Measurements from ENCODE around the gene ACKR2. TPM values are rescaled to one million over a fixed set of nuclear protein-coding genes. Genes with fewer than 3 reads are reported as not detected.
A peak's percentile ranks its signal among the peaks of the same experiment; 100 is the strongest.
"Not testable (repeated sequence)": the region's sequence is repeated elsewhere in the genome, so short reads cannot be mapped to it uniquely, and the experiment has no call there.

ACKR2 gene
- total RNA-seq, 4 donors from 2014 or later: 5.6 to 15.3 (median 10.7) TPM

DNA sequence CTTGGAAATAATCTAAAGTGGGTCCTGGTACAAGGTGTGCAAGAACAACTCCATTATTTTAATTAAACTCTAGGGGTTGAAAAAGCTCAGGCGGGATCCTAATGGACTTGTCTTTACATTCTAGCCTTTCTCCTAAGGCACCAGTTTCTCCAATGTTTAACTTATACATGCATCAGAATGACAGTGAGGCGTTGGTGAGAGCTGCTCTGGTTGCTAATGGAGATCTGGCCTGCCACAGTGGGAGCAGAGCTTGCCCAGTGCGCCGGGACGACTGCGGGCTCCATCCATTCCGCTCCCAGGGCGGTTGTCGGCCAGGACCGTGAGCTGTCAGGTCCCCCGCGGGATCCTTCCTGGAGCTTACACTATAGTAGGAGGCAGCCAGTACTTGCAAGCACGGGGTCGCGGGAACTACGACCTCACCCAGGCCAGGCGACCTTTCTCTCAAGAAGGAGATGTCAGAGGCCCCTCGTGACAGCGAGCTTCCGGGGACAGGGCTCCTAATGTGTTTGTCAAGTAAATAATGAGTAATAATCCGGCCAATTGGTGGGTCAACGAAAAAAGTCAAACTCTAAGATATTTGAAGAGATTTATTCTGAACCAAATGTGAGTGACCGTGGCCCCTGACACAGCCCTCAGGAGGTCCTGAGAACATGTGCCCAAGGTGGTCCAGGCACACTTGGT lies 4.0 kb upstream of the ACKR2 start:
- Histone ChIP-seq H3K9me3 (no peaks in the 10 kb centered on the region), H3K4me1 (peaks cover 25 to 26% of the 10 kb centered on the region in 2 donors), H3K27me3 (no peaks in the 10 kb centered on the region), H3K27ac (peak overlapping the region in 2 of 3 donors; percentile 97 to 98), H3K4me3 (replicated peaks in 1 of 3) (peak overlapping the region in 1 of 3 donors; percentile 77), H3K36me3 (no peaks in the 10 kb centered on the region)
- DNase-seq: no peak
- TF ChIP-seq POLR2A (IDR thresholded peaks at IDR 0.05): no peak
- TF ChIP-seq, protein P1, sequence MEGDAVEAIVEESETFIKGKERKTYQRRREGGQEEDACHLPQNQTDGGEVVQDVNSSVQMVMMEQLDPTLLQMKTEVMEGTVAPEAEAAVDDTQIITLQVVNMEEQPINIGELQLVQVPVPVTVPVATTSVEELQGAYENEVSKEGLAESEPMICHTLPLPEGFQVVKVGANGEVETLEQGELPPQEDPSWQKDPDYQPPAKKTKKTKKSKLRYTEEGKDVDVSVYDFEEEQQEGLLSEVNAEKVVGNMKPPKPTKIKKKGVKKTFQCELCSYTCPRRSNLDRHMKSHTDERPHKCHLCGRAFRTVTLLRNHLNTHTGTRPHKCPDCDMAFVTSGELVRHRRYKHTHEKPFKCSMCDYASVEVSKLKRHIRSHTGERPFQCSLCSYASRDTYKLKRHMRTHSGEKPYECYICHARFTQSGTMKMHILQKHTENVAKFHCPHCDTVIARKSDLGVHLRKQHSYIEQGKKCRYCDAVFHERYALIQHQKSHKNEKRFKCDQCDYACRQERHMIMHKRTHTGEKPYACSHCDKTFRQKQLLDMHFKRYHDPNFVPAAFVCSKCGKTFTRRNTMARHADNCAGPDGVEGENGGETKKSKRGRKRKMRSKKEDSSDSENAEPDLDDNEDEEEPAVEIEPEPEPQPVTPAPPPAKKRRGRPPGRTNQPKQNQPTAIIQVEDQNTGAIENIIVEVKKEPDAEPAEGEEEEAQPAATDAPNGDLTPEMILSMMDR (IDR thresholded peaks at IDR 0.05): no peak
- intact Hi-C loops (cut with DNase I): no loop called here
- WGBS, 2 donors: 46 to 63% methylated on average over 23 of the region's 23 CpGs

DNA sequence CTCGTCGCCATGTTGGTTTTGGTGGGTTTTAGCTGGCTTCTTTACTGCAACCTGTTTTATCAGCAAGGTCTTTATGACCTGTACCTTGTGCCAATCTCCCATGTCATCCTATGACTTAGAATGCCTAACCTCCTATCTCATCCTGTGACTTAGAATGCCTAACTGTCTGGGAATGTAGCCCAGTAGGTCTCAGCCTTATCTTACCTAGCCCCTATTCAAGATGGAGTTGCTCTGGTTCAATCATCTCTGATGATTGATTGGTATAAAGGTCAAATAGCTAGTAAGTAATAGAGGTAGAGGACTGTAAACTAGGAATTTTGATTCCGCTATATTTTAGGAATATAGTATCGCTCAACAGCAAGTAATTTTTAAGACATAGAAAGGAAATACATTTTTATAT lies 1.3 kb upstream of the ACKR2 start:
- Histone ChIP-seq H3K9me3 (no peaks in the 10 kb centered on the region), H3K4me3 (replicated peaks in 1 of 3) (no peak overlapping the region), H3K4me1 (peaks cover 10 to 16% of the 10 kb centered on the region in 2 donors), H3K27ac (no peak overlapping the region), H3K27me3 (no peaks in the 10 kb centered on the region), H3K36me3 (no peaks in the 10 kb centered on the region)
- DNase-seq: no peak
- WGBS, 2 donors: 94 to 97% methylated on average over 4 of the region's 4 CpGs
- no peak for TF ChIP-seq POLR2A (IDR thresholded peaks at IDR 0.05)
- TF ChIP-seq, protein P1 (IDR thresholded peaks at IDR 0.05): no peak
- intact Hi-C loops (cut with DNase I): no loop called here

DNA sequence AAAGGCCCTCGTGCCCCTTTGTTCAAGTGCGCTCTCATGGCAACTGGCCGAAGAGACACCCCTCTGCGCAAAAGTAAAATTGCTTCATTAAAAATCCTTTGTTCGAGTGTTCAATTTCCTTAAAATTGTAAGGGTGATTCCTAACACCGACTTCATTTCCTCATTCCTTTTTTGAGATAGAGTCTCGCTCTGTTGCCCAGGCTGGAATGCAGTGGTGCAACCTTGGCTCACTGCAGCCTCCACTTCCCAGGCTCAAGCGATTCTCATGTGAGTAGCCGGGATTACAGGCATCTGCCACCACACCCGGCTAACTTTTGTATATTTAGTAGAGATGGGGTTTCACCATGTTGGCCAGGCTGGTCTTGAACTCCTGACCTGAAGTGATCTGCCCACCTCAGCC lies 1.5 kb downstream of the ACKR2 start:
- 57 to 62% methylated on average over 10 of the region's 10 CpGs for WGBS, 2 donors
- DNase-seq: peak; percentile 62 to 77
- H3K4me3 ChIP-seq (replicated peaks in 1 of 3); H3K27ac ChIP-seq; H3K27me3 ChIP-seq; intact Hi-C loops (cut with DNase I); H3K36me3 ChIP-seq; H3K9me3 ChIP-seq: not testable (repeated sequence)
- peaks cover 3 to 13% of the 10 kb centered on the region in 2 donors for H3K4me1 ChIP-seq

DNA sequence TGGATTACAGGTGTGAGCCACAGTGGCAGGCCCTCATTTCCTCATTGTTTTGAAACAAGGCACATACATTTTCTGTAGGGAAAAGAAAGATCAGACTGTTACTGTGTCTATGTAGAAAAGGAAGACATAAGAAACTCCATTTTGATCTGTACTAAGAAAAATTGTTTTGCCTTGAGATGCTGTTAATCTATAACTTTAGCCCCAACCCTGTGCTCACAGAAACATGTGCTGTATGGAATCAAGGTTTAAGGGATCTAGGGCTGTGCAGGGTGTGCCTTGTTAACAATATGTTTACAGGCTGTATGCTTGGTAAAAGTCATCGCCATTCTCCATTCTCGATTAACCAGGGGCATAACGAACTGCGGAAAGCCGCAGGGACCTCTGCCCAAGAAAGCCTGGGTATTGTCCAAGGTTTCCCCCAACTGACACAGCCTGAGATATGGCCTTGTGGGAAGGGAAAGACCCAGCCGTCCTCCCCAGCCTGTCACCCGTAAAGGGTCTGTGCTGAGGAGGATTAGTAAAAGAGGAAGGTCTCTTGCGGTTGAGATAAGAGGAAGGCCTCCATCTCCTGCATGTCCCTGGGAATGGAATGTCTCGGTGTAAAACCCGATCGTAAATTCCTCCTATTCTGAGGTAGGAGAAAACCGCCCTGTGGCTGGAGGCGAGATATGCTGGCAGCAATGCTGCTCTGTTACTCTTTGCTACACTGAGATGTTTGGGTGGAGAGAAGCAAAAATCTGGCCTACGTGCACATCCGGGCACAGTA lies 2.1 kb downstream of the ACKR2 start:
- 86 to 91% methylated on average over 15 of the region's 15 CpGs for WGBS, 2 donors
- H3K27ac ChIP-seq; H3K27me3 ChIP-seq; H3K36me3 ChIP-seq; H3K9me3 ChIP-seq; H3K4me3 ChIP-seq (replicated peaks in 1 of 3); DNase-seq; intact Hi-C loops (cut with DNase I): not testable (repeated sequence)
- peaks cover 4 to 18% of the 10 kb centered on the region in 2 donors for H3K4me1 ChIP-seq

DNA sequence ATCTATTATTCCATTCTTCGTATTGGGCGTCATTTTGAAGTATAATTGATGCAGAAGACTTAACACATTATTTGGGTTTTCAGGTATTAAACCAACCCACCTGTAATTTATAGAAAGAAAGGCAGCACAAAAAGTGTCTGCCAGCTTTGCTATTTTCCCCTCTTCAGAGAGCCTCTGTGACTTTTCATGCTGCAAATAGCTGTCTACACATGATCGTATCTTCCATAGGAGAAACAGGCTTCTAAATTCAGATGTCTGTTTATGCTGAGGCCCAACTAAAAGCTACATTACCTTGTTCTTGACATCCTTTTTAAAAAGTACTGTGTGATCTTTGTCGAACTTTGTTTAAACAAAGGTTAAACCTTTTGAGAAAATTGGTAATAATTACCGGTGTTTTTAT lies 5.0 kb downstream of the ACKR2 start:
- H3K4me3 ChIP-seq (replicated peaks in 1 of 3): no peak overlapping the region
- no peak for TF ChIP-seq POLR2A (IDR thresholded peaks at IDR 0.05)
- TF ChIP-seq, protein P1 (IDR thresholded peaks at IDR 0.05): no peak
- H3K27ac ChIP-seq: no peak overlapping the region
- DNase-seq: no peak
- WGBS, 2 donors: 73 to 87% methylated on average over 5 of the region's 5 CpGs
- intact Hi-C loops (cut with DNase I): no loop called here
- H3K36me3 ChIP-seq: no peaks in the 10 kb centered on the region
- H3K27me3 ChIP-seq: no peaks in the 10 kb centered on the region
- H3K9me3 ChIP-seq: no peaks in the 10 kb centered on the region
- peaks cover 6 to 27% of the 10 kb centered on the region in 2 donors for H3K4me1 ChIP-seq

DNA sequence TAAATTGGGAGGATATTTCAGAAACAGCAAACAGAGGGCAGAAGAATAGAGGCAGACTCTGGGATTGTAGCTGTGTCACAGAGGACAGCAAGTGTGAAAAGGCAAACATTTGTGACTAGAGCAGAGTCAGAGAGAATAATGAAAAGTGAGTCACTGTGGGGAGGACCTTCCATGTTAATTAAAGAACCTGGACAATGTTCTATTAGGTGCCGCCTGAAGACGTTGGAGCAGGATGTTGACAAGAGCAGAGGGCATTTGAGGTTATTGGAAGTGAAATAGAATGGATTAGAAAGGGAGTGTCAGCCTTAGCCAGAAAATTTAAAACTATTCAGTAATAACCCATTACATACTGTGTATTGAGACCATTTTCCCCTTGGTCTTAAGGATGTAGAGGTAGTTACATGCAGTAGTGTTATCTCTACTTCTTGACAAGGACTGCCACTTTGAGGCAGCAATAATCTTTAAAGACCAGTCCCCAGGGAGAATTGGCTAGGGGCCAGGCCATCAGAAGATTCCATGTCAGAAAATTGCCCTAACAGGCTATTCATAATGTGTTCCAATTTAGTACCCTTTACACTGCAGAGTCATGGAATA lies 5.8 kb downstream of the ACKR2 start:
- DNase-seq: peak; percentile 23 to 41
- Histone ChIP-seq H3K27ac (peak overlapping the region; percentile 8 to 39 (median 15)), H3K4me1 (peaks cover 13 to 32% of the 10 kb centered on the region in 2 donors), H3K36me3 (no peaks in the 10 kb centered on the region), H3K4me3 (replicated peaks in 1 of 3) (no peak overlapping the region), H3K27me3 (no peaks in the 10 kb centered on the region), H3K9me3 (no peaks in the 10 kb centered on the region)
- TF ChIP-seq POLR2A (IDR thresholded peaks at IDR 0.05): no peak
- intact Hi-C loops (cut with DNase I): no loop called here
- 53% methylated on average over 2 of the region's 2 CpGs for WGBS, 2 donors

All from thyroid gland (tissue), 4 donors.